SK-N-MC (cell line): ENCODE measurements around the gene COA4.

Experiments used
- EZH2 ChIP-seq: fragments of 200-600 bp; sonication (generic); IDR thresholded peaks from one replicate; pipeline ENCODE4 v1.6.1; 2017; ENCODE audit warnings: antibody characterized with exemption
- POLR2AphosphoS5 ChIP-seq: IDR thresholded peaks from 2 replicates; pipeline ENCODE4 v1.6.1; 2012; ENCODE audit warnings: mild to moderate bottlenecking, low read depth, low read length, borderline replicate concordance

- TF ChIP-seq EZH2 (no peak), POLR2AphosphoS5 (no peak)
Measured at GRCh38 chr11:73902303-73902702, 25.7 kb upstream of the COA4 start.
